ENCODE data around the gene SLC7A10.
"Not testable (repeated sequence)": the region's sequence is repeated elsewhere in the genome, so short reads cannot be mapped to it uniquely, and the experiment has no call there.

SLC7A10 gene

GRCh38 chr19:33216198-33216830 is 9.3 kb downstream of the SLC7A10 start:
- no peak for DNase-seq (ENCODE audit: low read depth, low spot score)

- no peak for DNase-seq (ENCODE audit: low read depth, low spot score)
These were observed 10.0 kb downstream of the SLC7A10 start for GRCh38 chr19:33215438-33216197.

- DNase-seq (ENCODE audit: low read depth, low spot score) = no peak
These were observed 11.1 kb downstream of the SLC7A10 start for GRCh38 chr19:33214596-33214995.

GRCh38 chr19:33212436-33213172 is 13.0 kb downstream of the SLC7A10 start:
- DNase-seq (ENCODE audit: low read depth, low spot score) = no peak

- no peak for DNase-seq (ENCODE audit: low read depth, low spot score)
These were observed 13.7 kb downstream of the SLC7A10 start for GRCh38 chr19:33211794-33212435.

GRCh38 chr19:33210266-33210940 is 15.2 kb downstream of the SLC7A10 start:
- no peak for DNase-seq (ENCODE audit: low read depth, low spot score)

- not testable (repeated sequence) for DNase-seq (ENCODE audit: low read depth, low spot score)
These were observed 15.8 kb downstream of the SLC7A10 start for GRCh38 chr19:33209850-33210230.

- no peak for DNase-seq (ENCODE audit: low read depth, low spot score)
These were observed 16.5 kb downstream of the SLC7A10 start for GRCh38 chr19:33208904-33209849.

- no peak for DNase-seq (ENCODE audit: low read depth, low spot score)
These were observed 17.2 kb downstream of the SLC7A10 start for GRCh38 chr19:33208371-33208895.

- no peak for DNase-seq (ENCODE audit: low read depth, low spot score)
These were observed 17.7 kb downstream of the SLC7A10 start for GRCh38 chr19:33207903-33208302.

GRCh38 chr19:33207040-33207620 is 18.5 kb downstream of the SLC7A10 start:
- no peak for DNase-seq (ENCODE audit: low read depth, low spot score)

GRCh38 chr19:33206261-33207039 is 19.2 kb downstream of the SLC7A10 start:
- DNase-seq (ENCODE audit: low read depth, low spot score) = no peak

- DNase-seq (ENCODE audit: low read depth, low spot score) = no peak
These were observed 20.0 kb downstream of the SLC7A10 start for GRCh38 chr19:33205531-33206260.

- DNase-seq (ENCODE audit: low read depth, low spot score) = no peak
These were observed 20.5 kb downstream of the SLC7A10 start for GRCh38 chr19:33205110-33205509.

- no peak for DNase-seq (ENCODE audit: low read depth, low spot score)
These were observed 21.3 kb downstream of the SLC7A10 start for GRCh38 chr19:33204136-33204973.

- no peak for DNase-seq (ENCODE audit: low read depth, low spot score)
These were observed 22.1 kb downstream of the SLC7A10 start for GRCh38 chr19:33203529-33203928.
